HG03342 (cell line): ENCODE results near the gene SDCBP2.

Source experiments
- ATAC-seq: cut with Tn5 transposase; IDR thresholded peaks from one replicate; pipeline ENCODE4 v1.9.1; 2021; ENCODE audit warnings: mild to moderate bottlenecking, moderate library complexity; ENCODE audit not compliant: unreplicated experiment

Gene SDCBP2

GRCh38 chr20:1315804-1316203 is 13.1 kb downstream of the SDCBP2 start:
- ATAC-seq, result no peak

GRCh38 chr20:1313236-1313964 is 15.5 kb downstream of the SDCBP2 start:
- ATAC-seq, result no peak

GRCh38 chr20:1312904-1313235 is 16.1 kb downstream of the SDCBP2 start:
- no peak for ATAC-seq

- ATAC-seq, result no peak
These were observed 16.6 kb downstream of the SDCBP2 start for GRCh38 chr20:1312308-1312707.

- ATAC-seq, result no peak
These were observed 18.3 kb downstream of the SDCBP2 start for GRCh38 chr20:1310506-1311190.

GRCh38 chr20:1310071-1310470 is 18.9 kb downstream of the SDCBP2 start:
- no peak for ATAC-seq

GRCh38 chr20:1309439-1309847 is 19.5 kb downstream of the SDCBP2 start:
- ATAC-seq, result no peak

GRCh38 chr20:1308702-1309095 is 20.2 kb downstream of the SDCBP2 start:
- no peak for ATAC-seq

GRCh38 chr20:1308067-1308701 is 20.8 kb downstream of the SDCBP2 start:
- no peak for ATAC-seq

GRCh38 chr20:1307571-1307971 is 21.4 kb downstream of the SDCBP2 start:
- ATAC-seq, result no peak

- no peak for ATAC-seq
These were observed 21.8 kb downstream of the SDCBP2 start for GRCh38 chr20:1307171-1307570.

GRCh38 chr20:1306316-1307135 is 22.4 kb downstream of the SDCBP2 start:
- no peak for ATAC-seq

- no peak for ATAC-seq
These were observed 23.2 kb downstream of the SDCBP2 start for GRCh38 chr20:1305712-1306111.

- ATAC-seq, result no peak
These were observed 24.0 kb downstream of the SDCBP2 start for GRCh38 chr20:1304710-1305515.

- no peak for ATAC-seq
These were observed 26.0 kb downstream of the SDCBP2 start for GRCh38 chr20:1302685-1303541.

- no peak for ATAC-seq
These were observed 27.9 kb downstream of the SDCBP2 start for GRCh38 chr20:1301031-1301529.

GRCh38 chr20:1300083-1300840 is 28.7 kb downstream of the SDCBP2 start:
- ATAC-seq, result no peak

- no peak for ATAC-seq
These were observed 29.4 kb downstream of the SDCBP2 start for GRCh38 chr20:1299522-1299921.
